B cell (primary cell): Measurements from ENCODE around the gene BACH2. TPM values are rescaled to one million over a fixed set of nuclear protein-coding genes. Genes with fewer than 3 reads are reported as not detected.

Experiments
- ATAC-seq: fragments of 200-7000 bp; cut with Tn5 transposase; one replicate; pipeline ENCODE4 v1.10.0; 2021; ENCODE audit warnings: low read depth, mild to moderate bottlenecking, moderate number of reproducible peaks, moderate library complexity
- CTCF ChIA-PET: fragments of 350-600 bp; sonication (Branson Sonifier 250); formaldehyde crosslinking; loops from one replicate; lab custom pipeline; 2021; ENCODE audit warnings: antibody characterized with exemption, inconsistent platforms; lab: Charles Lee
- POLR2A ChIA-PET: fragments of 350-600 bp; sonication (Branson Sonifier 250); formaldehyde crosslinking; loops from one replicate; lab custom pipeline; 2021; ENCODE audit warnings: antibody characterized with exemption; lab: Charles Lee
- DNase-seq: peaks from one replicate; pipeline ENCODE4 v3.0.0; 2013
- H2AFZ ChIP-seq: 2 replicates; pipeline ENCODE4 v1.6.1; 2012; ENCODE audit warnings: mild to moderate bottlenecking, low read depth, low read length; ENCODE audit not compliant: insufficient read depth, poor library complexity, severe bottlenecking
- H3K27ac ChIP-seq, 2 donors: 1 replicate in 1 of 2; 2 replicates in 1 of 2; pipeline ENCODE4 v1.5.1; 2012 to 2013; ENCODE audit warnings: low read length in 2 of 2, mild to moderate bottlenecking in 2 of 2, moderate library complexity in 1 of 2
- H3K27me3 ChIP-seq, 4 experiments: fragments of 200-600 bp in 1 of 4; sonication (generic) in 1 of 4; replicated peaks in 1 of 4; 1 replicate in 2 of 4; 2 replicates in 2 of 4; pipeline versions ENCODE4 v1.6.1 to v1.7.0; 2013 to 2016; ENCODE audit warnings: low read length in 3 of 4, mild to moderate bottlenecking in 2 of 4, mixed read lengths in 1 of 4, moderate library complexity in 1 of 4; ENCODE audit not compliant: insufficient read depth in 4 of 4, control insufficient read depth in 3 of 4; ENCODE audit errors: control extremely low read depth in 1 of 4
- H3K36me3 ChIP-seq, 2 experiments: replicated peaks in 1 of 2; 1 replicate in 1 of 2; 2 replicates in 1 of 2; pipeline versions ENCODE4 v1.6.1 to v1.7.1; 2013; ENCODE audit warnings: low read length in 1 of 2; ENCODE audit not compliant: insufficient read depth in 2 of 2, control insufficient read depth in 1 of 2; ENCODE audit errors: control extremely low read depth in 1 of 2, extremely low read depth in 1 of 2
- H3K4me1 ChIP-seq, 2 donors: fragments of 200-600 bp in 1 of 2; sonication (generic) in 1 of 2; 1 replicate in 1 of 2; 2 replicates in 1 of 2; pipeline versions ENCODE4 v1.5.1 to v1.6.1; 2013 to 2017; ENCODE audit warnings: low read length in 2 of 2; ENCODE audit not compliant: control insufficient read depth in 2 of 2, insufficient read depth in 2 of 2
- H3K4me2 ChIP-seq: replicated peaks from 2 replicates; pipeline ENCODE3; 2012; ENCODE audit warnings: mild to moderate bottlenecking, low read depth, low read length; ENCODE audit not compliant: poor library complexity, severe bottlenecking
- H3K4me3 ChIP-seq, 5 experiments: fragments of 200-600 bp in 1 of 5; sonication (generic) in 1 of 5; 1 replicate in 3 of 5; 2 replicates in 2 of 5; pipeline versions ENCODE4 v1.5.1 to v1.7.0; 2011 to 2016; ENCODE audit warnings: low read length in 4 of 5, mild to moderate bottlenecking in 4 of 5, low read depth in 2 of 5, control low read depth in 1 of 5, moderate library complexity in 1 of 5; ENCODE audit not compliant: insufficient read depth in 1 of 5; ENCODE audit errors: control extremely low read depth in 1 of 5, extremely low read depth in 1 of 5
- H3K79me2 ChIP-seq: fragments of 200-600 bp; sonication (generic); one replicate; pipeline ENCODE4 v1.6.0; 2016; ENCODE audit warnings: low read length; ENCODE audit not compliant: control insufficient read depth, insufficient read depth
- H3K9ac ChIP-seq: fragments of 200-600 bp; sonication (generic); 2 replicates; pipeline ENCODE4 v1.6.1; 2017; ENCODE audit warnings: mild to moderate bottlenecking, low read length, moderate library complexity
- H3K9me3 ChIP-seq, 3 donors: one replicate each; pipeline versions ENCODE4 v1.6.1 to v1.7.1; 2013; ENCODE audit warnings: low read length in 2 of 3; ENCODE audit not compliant: control insufficient read depth in 2 of 3, insufficient read depth in 1 of 3; ENCODE audit errors: control extremely low read depth in 1 of 3
- H4K20me1 ChIP-seq: 2 replicates; pipeline ENCODE4 v1.6.0; 2012; ENCODE audit warnings: mild to moderate bottlenecking, low read length; ENCODE audit not compliant: insufficient read depth, control insufficient read depth, poor library complexity, severe bottlenecking
- H3K27ac Mint-ChIP-seq: one replicate; pipeline ENCODE4 v1.8.0; 2021; ENCODE audit warnings: mixed read lengths
- H3K27me3 Mint-ChIP-seq: one replicate; pipeline ENCODE4 v1.8.0; 2021; ENCODE audit warnings: mixed read lengths
- H3K4me1 Mint-ChIP-seq: one replicate; pipeline ENCODE4 v1.8.0; 2021; ENCODE audit warnings: mixed read lengths
- H3K4me3 Mint-ChIP-seq: one replicate; pipeline ENCODE4 v1.8.0; 2021; ENCODE audit warnings: mixed read lengths
- H3K9me3 Mint-ChIP-seq: one replicate; pipeline ENCODE4 v1.8.0; 2022; ENCODE audit warnings: mixed read lengths; ENCODE audit not compliant: insufficient read depth
- EZH2 ChIP-seq: IDR thresholded peaks from 2 replicates; pipeline ENCODE4 v1.6.1; 2012; ENCODE audit warnings: borderline replicate concordance, low read depth, mild to moderate bottlenecking, moderate library complexity, low read length; ENCODE audit not compliant: insufficient read depth, poor library complexity, severe bottlenecking
- WGBS: methylation state at CpG from one replicate; pipeline ENCODE4 v1.1.5; 2013; ENCODE audit warnings: missing lambda C conversion rate; ENCODE audit not compliant: insufficient coverage; 5-methylcytosine and 5-hydroxymethylcytosine counted together
- intact Hi-C: fragments of 100-400 bp; cut with micrococcal nuclease; formaldehyde crosslinking; loops from one replicate; pipeline ENCODE4 v1.10.0; 2022
- polyA plus RNA-seq: library from polyadenylated mRNA; depleted of rRNA; stranded (reverse); fragments of >200 nt; gene quantifications from 2 replicates; pipeline ENCODE4 v1.2.3, GENCODE V29; 2012
- total RNA-seq, 2 donors: library from RNA; stranded (reverse); fragments of 120-200 nt in 1 of 2; gene quantifications; 1 replicate in 1 of 2; 2 replicates in 1 of 2; pipeline versions ENCODE4 v1.2.3 to v1.2.4, GENCODE V29; 2013 to 2022
- TF ChIP-seq, protein P1 (sequence below): fragments of 200-600 bp; IDR thresholded peaks from one replicate; pipeline ENCODE4 v1.8.0; 2022; ENCODE audit warnings: antibody characterized with exemption, mild to moderate bottlenecking

Gene BACH2
- total and polyA plus RNA-seq, 2 donors (not counting 1 experiment from before 2014, with no cell fraction given): 41.1 to 235 TPM

DNA sequence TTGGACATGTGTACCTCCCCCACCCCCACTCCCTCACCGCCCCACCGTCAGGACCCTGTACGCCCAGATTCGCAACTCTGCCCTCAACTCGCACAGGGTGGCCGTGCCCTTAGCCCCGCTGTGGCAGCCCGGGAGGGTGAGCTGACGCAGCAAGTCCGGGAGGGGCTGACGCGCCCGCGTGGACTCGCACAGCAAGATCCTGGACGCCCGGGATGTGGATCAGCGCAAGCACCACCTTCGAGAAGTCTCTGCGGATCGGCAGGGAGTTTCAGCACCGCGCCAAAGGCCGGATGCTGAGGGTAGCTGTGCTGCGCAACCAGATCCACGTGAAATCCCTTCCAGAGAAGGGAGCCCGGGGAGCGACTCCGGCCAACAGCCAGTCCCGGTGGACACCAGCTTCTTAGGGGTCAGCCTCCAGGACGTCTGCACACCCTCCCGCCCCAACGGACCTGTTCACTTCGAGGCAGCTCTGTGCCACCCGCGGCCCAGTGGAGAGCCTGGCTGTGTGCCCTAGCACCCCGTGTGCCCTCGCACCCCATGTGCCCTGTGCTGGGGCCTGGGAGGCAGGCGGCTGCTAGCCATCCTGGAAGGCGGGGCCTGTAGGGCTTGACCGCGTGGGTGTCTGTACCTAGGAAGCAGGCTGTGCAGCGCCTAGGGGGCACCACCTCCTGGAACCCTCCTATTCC, 409.0 kb downstream of the BACH2 start:
- H3K9me3 Mint-ChIP-seq: no peaks in the 10 kb centered on the region
- H3K9ac ChIP-seq: no peak overlapping the region
- no peak overlapping the region for H3K4me3 ChIP-seq
- H2AFZ ChIP-seq: peak overlapping the region; percentile 51
- peaks cover 7% of the 10 kb centered on the region for H3K4me1 Mint-ChIP-seq
- no peak for ATAC-seq
- peaks cover 0 to 20% (median 14%) of the 10 kb centered on the region in 4 experiments for H3K27me3 ChIP-seq
- intact Hi-C loops: no loop called here
- no peaks in the 10 kb centered on the region for H3K79me2 ChIP-seq
- ChIA-PET POLR2A (no interaction called here), CTCF (interaction anchor here (1.2 kb wide), 1 partner anchor 53 kb away, joined by 3 read pairs; no protein-coding TSS in a partner anchor)
- no peak overlapping the region for H3K4me3 Mint-ChIP-seq
- TF ChIP-seq, protein P1, sequence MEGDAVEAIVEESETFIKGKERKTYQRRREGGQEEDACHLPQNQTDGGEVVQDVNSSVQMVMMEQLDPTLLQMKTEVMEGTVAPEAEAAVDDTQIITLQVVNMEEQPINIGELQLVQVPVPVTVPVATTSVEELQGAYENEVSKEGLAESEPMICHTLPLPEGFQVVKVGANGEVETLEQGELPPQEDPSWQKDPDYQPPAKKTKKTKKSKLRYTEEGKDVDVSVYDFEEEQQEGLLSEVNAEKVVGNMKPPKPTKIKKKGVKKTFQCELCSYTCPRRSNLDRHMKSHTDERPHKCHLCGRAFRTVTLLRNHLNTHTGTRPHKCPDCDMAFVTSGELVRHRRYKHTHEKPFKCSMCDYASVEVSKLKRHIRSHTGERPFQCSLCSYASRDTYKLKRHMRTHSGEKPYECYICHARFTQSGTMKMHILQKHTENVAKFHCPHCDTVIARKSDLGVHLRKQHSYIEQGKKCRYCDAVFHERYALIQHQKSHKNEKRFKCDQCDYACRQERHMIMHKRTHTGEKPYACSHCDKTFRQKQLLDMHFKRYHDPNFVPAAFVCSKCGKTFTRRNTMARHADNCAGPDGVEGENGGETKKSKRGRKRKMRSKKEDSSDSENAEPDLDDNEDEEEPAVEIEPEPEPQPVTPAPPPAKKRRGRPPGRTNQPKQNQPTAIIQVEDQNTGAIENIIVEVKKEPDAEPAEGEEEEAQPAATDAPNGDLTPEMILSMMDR: no peak
- TF ChIP-seq EZH2: no peak
- H3K27me3 Mint-ChIP-seq: peaks cover 21% of the 10 kb centered on the region
- H3K27ac Mint-ChIP-seq: no peak overlapping the region
- H4K20me1 ChIP-seq: no peaks in the 10 kb centered on the region
- H3K27ac ChIP-seq: no peak overlapping the region
- no peaks in the 10 kb centered on the region for H3K36me3 ChIP-seq
- H3K4me1 ChIP-seq: peaks cover 3 to 4% of the 10 kb centered on the region in 2 donors
- DNase-seq: peak; percentile 8
- WGBS: 35% methylated on average over 38 of the region's 43 CpGs
- peaks cover 0 to 20% (median 0%) of the 10 kb centered on the region in 3 donors for H3K9me3 ChIP-seq
- H3K4me2 ChIP-seq: peak overlapping the region; percentile 49

DNA sequence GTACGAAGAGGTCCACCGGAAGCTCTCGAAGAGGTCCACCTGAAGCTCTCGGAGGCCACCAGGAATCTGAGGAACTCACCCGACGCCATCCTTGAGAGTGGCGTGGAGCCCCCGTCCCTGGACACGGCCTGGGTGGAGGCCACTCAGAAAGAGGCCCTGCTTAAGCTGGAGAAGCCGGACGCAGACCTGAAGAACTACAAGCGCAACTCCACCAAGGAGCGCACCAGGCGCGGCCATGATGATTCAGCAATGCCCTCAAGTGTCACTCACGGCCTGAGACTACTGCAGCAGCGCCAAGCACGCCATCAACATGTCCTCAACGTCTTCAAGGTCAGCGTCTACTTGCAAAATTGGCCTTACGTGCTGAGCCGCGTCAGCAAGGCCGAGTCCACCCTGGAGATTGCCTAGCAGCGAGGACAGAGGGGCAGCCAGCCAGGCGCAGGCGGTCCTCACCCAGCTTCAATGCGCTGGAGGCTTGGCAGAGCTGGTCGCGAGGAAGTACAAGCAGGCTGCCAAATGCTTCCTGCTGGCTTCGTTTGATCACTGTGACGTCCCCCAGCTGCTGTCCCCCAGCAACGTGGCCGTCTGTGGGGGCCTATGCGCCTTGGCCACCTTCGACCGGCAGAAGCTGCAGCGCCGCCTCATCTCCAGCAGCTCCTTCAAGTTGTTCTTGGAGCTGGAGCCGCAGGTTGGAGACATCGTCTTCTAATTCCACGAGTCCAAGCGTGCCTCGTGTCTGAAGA, 410.1 kb downstream of the BACH2 start:
- no peaks in the 10 kb centered on the region for H3K79me2 ChIP-seq
- Mint-ChIP-seq H3K4me1 (peaks cover 5% of the 10 kb centered on the region), H3K27me3 (peaks cover 18% of the 10 kb centered on the region), H3K9me3 (no peaks in the 10 kb centered on the region), H3K4me3 (no peak overlapping the region), H3K27ac (no peak overlapping the region)
- POLR2A ChIA-PET: no interaction called here
- no peak overlapping the region for H2AFZ ChIP-seq
- CTCF ChIA-PET: no interaction called here
- H4K20me1 ChIP-seq: no peaks in the 10 kb centered on the region
- no peak overlapping the region for H3K27ac ChIP-seq
- no peaks in the 10 kb centered on the region for H3K36me3 ChIP-seq
- H3K27me3 ChIP-seq: peaks cover 0 to 15% (median 11%) of the 10 kb centered on the region in 4 experiments
- DNase-seq (peak; percentile 7), ATAC-seq (no peak)
- no peak overlapping the region for H3K4me2 ChIP-seq
- peaks cover 3 to 4% of the 10 kb centered on the region in 2 donors for H3K4me1 ChIP-seq
- H3K4me3 ChIP-seq: no peak overlapping the region
- intact Hi-C loops: no loop called here
- peaks cover 0 to 20% (median 0%) of the 10 kb centered on the region in 3 donors for H3K9me3 ChIP-seq
- TF ChIP-seq EZH2: no peak
- TF ChIP-seq, protein P1: no peak
- no peak overlapping the region for H3K9ac ChIP-seq
- WGBS: 94% methylated on average over 44 of the region's 44 CpGs
